H1 (cell line): Measurements from ENCODE around the gene DSTN. TPM values are rescaled to one million over a fixed set of nuclear protein-coding genes. Genes with fewer than 3 reads are reported as not detected.

Experiments
- CTCF ChIA-PET: fragments of 300-600 bp; sonication (Branson Sonifier 250); formaldehyde crosslinking; loops from one replicate; lab custom pipeline; 2021; ENCODE audit not compliant: partially characterized antibody; lab: Charles Lee
- POLR2A ChIA-PET: fragments of 300-600 bp; sonication (Branson Sonifier 250); formaldehyde crosslinking; loops from one replicate; lab custom pipeline; 2021; ENCODE audit warnings: inconsistent platforms; ENCODE audit not compliant: partially characterized antibody; lab: Charles Lee
- DNase-seq, 2 experiments: peaks; one replicate each; pipeline versions ENCODE4 v3.0.0 to v3.0.0-alpha.2; 2010 to 2022; ENCODE audit warnings: low spot score in 2 of 2, low read depth in 1 of 2, mixed read lengths in 1 of 2
- FAIRE-seq: peaks from 2 replicates; lab custom pipeline; 2011; peaks lifted over from hg19 to GRCh38; lab: Jason Lieb, UNC
- H2AFZ ChIP-seq: 2 replicates; pipeline ENCODE4 v1.8.1; 2012; ENCODE audit warnings: low read length, inconsistent platforms
- H2AK5ac ChIP-seq: 2 replicates; pipeline ENCODE4 v1.6.1; 2013; ENCODE audit warnings: low read depth, low read length
- H2BK120ac ChIP-seq: replicated peaks from 2 replicates; pipeline ENCODE3; 2013; ENCODE audit warnings: low read depth, low read length, inconsistent platforms
- H2BK12ac ChIP-seq: 2 replicates; pipeline ENCODE4 v1.6.1; 2013; ENCODE audit warnings: low read depth, low read length
- H2BK15ac ChIP-seq: 2 replicates; pipeline ENCODE4 v1.6.1; 2013; ENCODE audit warnings: low read length
- H2BK20ac ChIP-seq: 2 replicates; pipeline ENCODE4 v1.6.1; 2013; ENCODE audit warnings: low read length
- H2BK5ac ChIP-seq: 2 replicates; pipeline ENCODE4 v1.6.1; 2013; ENCODE audit warnings: low read depth, low read length
- H3K14ac ChIP-seq: 2 replicates; pipeline ENCODE4 v1.6.1; 2013; ENCODE audit warnings: inconsistent platforms; ENCODE audit not compliant: insufficient read length
- H3K18ac ChIP-seq: 2 replicates; pipeline ENCODE4 v1.6.1; 2013; ENCODE audit warnings: low read length; ENCODE audit errors: extremely low read depth
- H3K23ac ChIP-seq: 2 replicates; pipeline ENCODE4 v1.6.1; 2013; ENCODE audit warnings: inconsistent platforms; ENCODE audit not compliant: insufficient read length
- H3K23me2 ChIP-seq: 2 replicates; pipeline ENCODE4 v1.6.1; 2013; ENCODE audit warnings: low read depth, low read length
- H3K27ac ChIP-seq: 2 replicates; pipeline ENCODE4 v1.6.1; 2011; ENCODE audit warnings: low read depth, low read length, inconsistent platforms
- H3K27me3 ChIP-seq, 4 experiments: replicated peaks in 1 of 4; 1 replicate in 1 of 4; 2 replicates in 3 of 4; pipeline versions ENCODE4 v1.6.1 to v1.8.1; 2011 to 2013; ENCODE audit warnings: low read length in 3 of 4, mild to moderate bottlenecking in 3 of 4, inconsistent platforms in 2 of 4, mixed read lengths in 2 of 4, moderate library complexity in 1 of 4; ENCODE audit not compliant: control insufficient read depth in 3 of 4, insufficient read depth in 3 of 4; ENCODE audit errors: extremely low read depth in 1 of 4
- H3K36me3 ChIP-seq, 4 experiments: 2 replicates each; pipeline versions ENCODE4 v1.6.1 to v1.8.1; 2011 to 2013; ENCODE audit warnings: mild to moderate bottlenecking in 4 of 4, low read length in 3 of 4, moderate library complexity in 2 of 4, control low read depth in 1 of 4, inconsistent platforms in 1 of 4; ENCODE audit not compliant: insufficient read depth in 4 of 4, control insufficient read depth in 2 of 4
- H3K4ac ChIP-seq: replicated peaks from 2 replicates; pipeline ENCODE3; 2013; ENCODE audit warnings: low read length, low read depth, mixed read lengths, inconsistent platforms; ENCODE audit not compliant: insufficient read length
- H3K4me1 ChIP-seq, 4 experiments: replicated peaks in 1 of 4; 1 replicate in 1 of 4; 2 replicates in 3 of 4; pipeline versions ENCODE4 v1.6.1 to v1.8.1; 2011 to 2013; ENCODE audit warnings: low read length in 3 of 4, inconsistent platforms in 2 of 4, mixed read lengths in 1 of 4; ENCODE audit not compliant: insufficient read depth in 4 of 4, control insufficient read depth in 3 of 4
- H3K4me2 ChIP-seq, 2 experiments: 2 replicates each; pipeline versions ENCODE4 v1.6.1 to v1.8.1; 2011 to 2013; ENCODE audit warnings: low read depth in 2 of 2, low read length in 2 of 2, control low read depth in 1 of 2, inconsistent platforms in 1 of 2, mild to moderate bottlenecking in 1 of 2; ENCODE audit not compliant: insufficient read depth in 1 of 2
- H3K4me3 ChIP-seq, 4 experiments: fragments of 200-600, 300-600 bp in 1 of 4; sonication (generic), shearing (Covaris generic), sonication (Bioruptor Twin) in 1 of 4; 2 replicates each; pipeline versions ENCODE4 v1.5.1 to v1.8.1; 2011 to 2016; ENCODE audit warnings: low read length in 4 of 4, low read depth in 3 of 4, control low read depth in 2 of 4, inconsistent platforms in 2 of 4, mild to moderate bottlenecking in 2 of 4, mixed read lengths in 1 of 4, moderate library complexity in 1 of 4; ENCODE audit not compliant: insufficient read depth in 2 of 4; ENCODE audit errors: extremely low read depth in 1 of 4
- H3K56ac ChIP-seq: replicated peaks from 2 replicates; pipeline ENCODE3; 2013; ENCODE audit warnings: low read depth, mild to moderate bottlenecking, mixed read lengths, low read length, inconsistent platforms; ENCODE audit not compliant: insufficient read length
- H3K79me1 ChIP-seq: 2 replicates; pipeline ENCODE4 v1.6.1; 2013; ENCODE audit warnings: low read depth, low read length, control low read depth
- H3K79me2 ChIP-seq, 2 experiments: 2 replicates each; pipeline versions ENCODE4 v1.6.1 to v1.8.1; 2012 to 2013; ENCODE audit warnings: low read length in 2 of 2, mild to moderate bottlenecking in 2 of 2, inconsistent platforms in 1 of 2; ENCODE audit not compliant: insufficient read depth in 2 of 2, control insufficient read depth in 1 of 2
- H3K9ac ChIP-seq, 4 experiments: replicated peaks in 1 of 4; 1 replicate in 1 of 4; 2 replicates in 3 of 4; pipeline versions ENCODE4 v1.6.1 to v1.8.1; 2011 to 2013; ENCODE audit warnings: low read depth in 3 of 4, low read length in 3 of 4, control low read depth in 2 of 4, mild to moderate bottlenecking in 2 of 4, moderate library complexity in 2 of 4, inconsistent platforms in 1 of 4; ENCODE audit errors: extremely low read depth in 1 of 4
- H3K9me3 ChIP-seq, 2 experiments: 2 replicates each; pipeline versions ENCODE4 v1.6.1 to v1.8.1; 2012 to 2013; ENCODE audit warnings: mild to moderate bottlenecking in 2 of 2, moderate library complexity in 2 of 2, control low read depth in 1 of 2, inconsistent platforms in 1 of 2, low read depth in 1 of 2, low read length in 1 of 2, mixed read lengths in 1 of 2; ENCODE audit not compliant: insufficient read depth in 2 of 2
- H4K20me1 ChIP-seq, 2 experiments: replicated peaks in 1 of 2; 2 replicates each; pipeline versions ENCODE3 to v1.8.1; 2011 to 2013; ENCODE audit warnings: inconsistent platforms in 2 of 2, low read length in 2 of 2, mild to moderate bottlenecking in 1 of 2; ENCODE audit not compliant: insufficient read depth in 2 of 2, control insufficient read depth in 1 of 2
- H4K5ac ChIP-seq: 2 replicates; pipeline ENCODE4 v1.6.1; 2013; ENCODE audit warnings: low read length, low read depth, mixed read lengths, inconsistent platforms; ENCODE audit not compliant: insufficient read length
- H4K8ac ChIP-seq: 2 replicates; pipeline ENCODE4 v1.8.0; 2013; ENCODE audit warnings: mild to moderate bottlenecking, moderate library complexity, low read length, inconsistent platforms; ENCODE audit not compliant: insufficient read depth; ENCODE audit errors: extremely low read depth
- H4K91ac ChIP-seq: replicated peaks from 2 replicates; pipeline ENCODE3; 2013; ENCODE audit warnings: low read length, mixed read lengths, inconsistent platforms; ENCODE audit not compliant: insufficient read length
- BRCA1 ChIP-seq: IDR thresholded peaks from 2 replicates; pipeline ENCODE4 v1.6.1; 2012; ENCODE audit warnings: low read depth, low read length, improper control_type of control experiment
- EGR1 ChIP-seq: IDR thresholded peaks from 2 replicates; pipeline ENCODE4 v1.6.1; 2011; ENCODE audit warnings: low read depth, low read length, borderline replicate concordance
- PHF8 ChIP-seq: fragments of 200-600 bp; sonication (generic); conservative IDR thresholded peaks from 2 replicates; pipeline ENCODE4 v1.7.1; 2012; ENCODE audit warnings: low read depth, mild to moderate bottlenecking, inconsistent platforms, low read length, moderate library complexity
- POLR2A ChIP-seq, 2 experiments: IDR thresholded peaks; 1 replicate in 1 of 2; 2 replicates in 1 of 2; pipeline ENCODE4 v1.6.1; 2011; ENCODE audit warnings: low read depth in 2 of 2, low read length in 2 of 2, mild to moderate bottlenecking in 2 of 2; ENCODE audit errors: control extremely low read depth in 1 of 2
- WGBS, 2 experiments: shearing (Covaris generic) in 1 of 2; methylation state at CpG; one replicate each; pipeline versions ENCODE4 v1.1.6 to v1.1.7; 2013 to 2015; ENCODE audit warnings: low lambda C conversion rate in 2 of 2, mixed read lengths in 2 of 2, inconsistent platforms in 1 of 2, low coverage in 1 of 2, missing lambda C conversion rate in 1 of 2; ENCODE audit not compliant: insufficient replicate concordance in 2 of 2, insufficient coverage in 1 of 2, insufficient read length in 1 of 2; ENCODE audit errors: extremely low coverage in 1 of 2, missing lambda C conversion rate in 1 of 2; 5-methylcytosine and 5-hydroxymethylcytosine counted together
- polyA plus RNA-seq, 7 experiments: library from polyadenylated mRNA; depleted of rRNA in 3 of 7; stranded (reverse) in 5 of 7; unstranded in 2 of 7; fragments of >200 nt in 5 of 7; fragments of 200-250 nt in 2 of 7; gene quantifications; 1 replicate in 5 of 7; 2 replicates in 1 of 7; 4 replicates in 1 of 7; pipeline versions ENCODE4 v1.2.1 to v1.2.3, GENCODE V29; 2011 to 2013; ENCODE audit warnings: missing spikeins in 2 of 7, mixed read lengths in 2 of 7
- total RNA-seq: library from RNA; stranded (reverse); fragmentation: NEBNext Ultra II Directional; extraction: Animal tissue kit (Norgen Biotek cat#: 25700); gene quantifications from 2 replicates; pipeline ENCODE4 v1.2.1, GENCODE V29; 2021

DSTN gene
- total and polyA plus RNA-seq, 2 of the 8 experiments (the other 6 are each of a cell fraction or from before 2014, with no cell fraction given): 43.3 to 208 TPM

DNA sequence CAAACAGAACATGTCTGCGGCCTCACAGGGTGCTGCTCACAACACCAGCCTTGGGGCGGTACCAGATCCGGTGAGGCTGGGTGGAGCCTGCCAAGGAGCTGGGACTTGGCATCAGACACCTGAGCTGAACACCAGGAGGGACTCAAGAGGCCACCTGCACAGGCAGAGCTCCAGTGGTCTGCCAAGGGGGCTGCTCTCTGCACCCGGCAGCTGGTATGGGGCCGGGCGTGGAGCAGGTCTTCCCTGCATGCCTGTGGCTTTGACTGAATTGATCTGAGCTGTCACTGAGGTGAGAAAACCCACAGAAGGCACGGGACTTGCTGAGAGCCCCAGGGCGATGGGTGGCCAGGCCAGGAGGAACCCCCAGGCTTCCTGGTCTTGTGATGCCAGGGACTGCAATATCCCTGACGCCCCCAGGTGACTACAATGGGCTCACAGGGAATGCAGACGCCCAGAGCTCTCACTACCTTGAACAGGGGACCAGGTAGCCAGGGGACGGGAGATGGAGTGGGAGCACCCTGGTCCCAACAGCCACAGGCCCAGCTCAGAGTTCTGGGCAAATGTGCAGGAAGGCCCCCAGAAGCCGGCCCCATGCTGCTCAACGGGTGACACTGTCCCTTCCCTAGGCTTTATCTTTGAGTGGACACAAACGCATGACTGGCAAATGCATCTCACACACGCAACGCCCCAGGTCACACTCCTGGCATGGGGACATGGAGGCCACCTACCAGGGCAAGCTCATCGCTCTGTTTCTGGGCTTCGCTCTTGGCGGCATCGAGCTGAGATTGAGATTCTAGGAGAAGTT, 48.2 kb downstream of the DSTN start:
- H2AK5ac ChIP-seq: no peak overlapping the region
- POLR2A ChIA-PET: interaction anchor here (0.6 to 2.0 kb wide), 4 partner anchors 11 to 112 kb away, joined by 3 to 4 read pairs (median 4); no protein-coding TSS in a partner anchor

More for the DNA sequence above, 48.2 kb downstream of the DSTN start:
- Histone ChIP-seq H4K20me1 (peaks cover 4 to 6% of the 10 kb centered on the region in 2 experiments), H3K4ac (no peak overlapping the region), H2BK20ac (no peak overlapping the region), H3K27ac (no peak overlapping the region), H4K5ac (no peak overlapping the region), H3K79me2 (no peaks in the 10 kb centered on the region), H3K18ac (no peak overlapping the region), H3K79me1 (no peaks in the 10 kb centered on the region), H3K56ac (no peak overlapping the region), H4K91ac (no peak overlapping the region), H3K4me3 (no peak overlapping the region), H3K23ac (no peak overlapping the region), H3K4me2 (no peak overlapping the region), H3K27me3 (no peaks in the 10 kb centered on the region), H2BK12ac (no peak overlapping the region), H2AFZ (no peak overlapping the region), H3K23me2 (no peaks in the 10 kb centered on the region), H3K14ac (no peak overlapping the region), H2BK5ac (no peak overlapping the region), H3K9ac (no peak overlapping the region), H2BK15ac (no peak overlapping the region), H3K4me1 (peaks cover 0 to 2% (median 0%) of the 10 kb centered on the region in 4 experiments; a peak in 2 of 7 replicates), H4K8ac (no peak overlapping the region), H2BK120ac (no peak overlapping the region), H3K9me3 (no peaks in the 10 kb centered on the region), H3K36me3 (peaks cover 5 to 54% (median 27%) of the 10 kb centered on the region in 4 experiments)
- CTCF ChIA-PET: interaction anchor here (0.5 to 10.0 kb wide), 51 partner anchors 12 to 494 kb away, joined by 3 to 114 read pairs (median 4); partner anchors contain the start of genes BFSP1 and DSTN
- DNase-seq: no peak
- TF ChIP-seq PHF8: no peak
- no peak for TF ChIP-seq BRCA1
- no peak for TF ChIP-seq EGR1
- no peak for TF ChIP-seq POLR2A (IDR thresholded peaks at IDR 0.05; ENCODE audit: control extremely low read depth in 1 of 2, low read depth in 2 of 2, low read length in 2 of 2)
- 94% methylated on average over 20 of the region's 20 CpGs; no CpG with 5 or more reads in 1 of the 2 experiments for WGBS, 2 experiments
- no peak for FAIRE-seq
